Activated T-helper 1 cell treated with Interleukin-2 at 50 U/mL for 16 hours (primary cell): ENCODE results near the gene NUMB.
"Not testable (repeated sequence)": the region's sequence is repeated elsewhere in the genome, so short reads cannot be mapped to it uniquely, and the experiment has no call there.

Experiments used
- DNase-seq: peaks from one replicate; pipeline ENCODE4 v3.0.0-alpha.2; 2020; ENCODE audit warnings: low read depth

The NUMB gene

GRCh38 chr14:73422515-73422914 is 35.8 kb downstream of the NUMB start:
- no peak for DNase-seq

DNA sequence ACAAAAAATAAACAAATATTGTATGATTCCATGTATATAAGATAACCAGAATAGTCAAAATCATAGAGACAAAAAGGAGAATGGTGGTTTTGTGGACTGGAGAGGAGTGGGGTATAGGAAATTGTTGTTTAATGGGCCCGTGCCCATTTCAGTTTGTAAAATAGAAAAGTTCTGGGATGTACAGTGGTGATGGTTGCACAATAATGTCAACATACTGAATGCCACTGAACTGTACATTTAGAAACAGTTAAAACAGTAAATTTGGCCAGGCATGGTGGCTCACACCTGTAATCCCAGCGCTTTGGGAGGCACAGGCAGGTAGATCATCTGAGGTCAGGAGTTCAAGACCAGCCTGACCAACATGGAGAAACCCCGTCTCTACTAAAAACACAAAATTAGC is 40.1 kb downstream of the NUMB start:
- no peak for DNase-seq

DNA sequence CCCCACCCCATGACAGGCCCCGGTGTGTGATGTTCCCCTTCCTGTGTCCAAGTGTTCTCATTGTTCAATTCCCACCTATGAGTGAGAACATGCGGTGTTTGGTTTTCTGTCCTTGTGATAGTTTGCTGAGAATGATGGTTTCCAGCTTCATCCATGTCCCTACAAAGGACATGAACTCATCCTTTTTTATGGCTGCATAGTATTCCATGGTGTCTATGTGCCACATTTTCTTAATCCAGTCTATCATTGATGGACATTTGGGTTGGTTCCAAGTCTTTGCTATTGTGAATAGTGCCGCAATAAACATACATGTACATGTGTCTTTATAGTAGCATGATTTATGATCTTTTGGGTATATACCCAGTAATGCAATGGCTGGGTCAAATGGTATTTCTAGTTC is 52.1 kb downstream of the NUMB start:
- DNase-seq: not testable (repeated sequence)

GRCh38 chr14:73403181-73403752 is 55.1 kb downstream of the NUMB start:
- no peak for DNase-seq

DNA sequence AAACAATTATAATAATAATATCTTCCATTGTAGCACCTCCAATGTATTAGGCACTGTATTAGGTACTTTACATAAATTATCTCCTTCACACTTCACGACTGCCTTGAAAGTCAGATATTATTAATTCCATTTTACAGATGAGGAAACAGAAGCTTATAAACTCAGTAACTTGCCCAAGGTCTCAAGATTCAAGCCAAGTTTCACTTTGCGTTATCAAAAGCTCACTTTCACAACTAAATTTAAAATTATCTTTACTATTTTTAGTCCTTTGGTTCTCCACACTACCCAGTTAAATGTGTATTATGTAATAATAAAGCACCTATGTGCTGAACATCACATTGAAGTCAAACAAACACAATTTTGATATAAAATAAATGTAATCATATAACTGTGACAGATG is 55.8 kb downstream of the NUMB start:
- DNase-seq: no peak

DNA sequence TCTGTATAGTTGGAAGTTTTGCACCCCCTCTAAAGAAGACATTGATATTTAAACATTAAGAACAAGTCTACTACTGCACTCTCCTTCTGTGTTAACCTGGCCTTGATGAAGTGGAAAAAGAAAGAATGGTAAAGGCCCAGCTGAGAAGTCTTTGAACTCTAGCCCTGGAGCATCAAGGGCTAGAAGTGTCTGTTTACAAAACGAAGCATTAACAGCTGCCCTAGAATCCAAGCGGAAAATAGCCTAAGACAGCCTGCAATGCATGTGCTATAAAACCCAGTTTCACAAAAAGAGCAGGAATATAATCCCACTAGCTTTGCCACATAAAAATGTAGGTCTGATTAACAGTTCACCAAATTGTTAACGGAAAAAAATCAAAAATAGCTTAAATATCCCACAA is 60.5 kb downstream of the NUMB start:
- DNase-seq: no peak

DNA sequence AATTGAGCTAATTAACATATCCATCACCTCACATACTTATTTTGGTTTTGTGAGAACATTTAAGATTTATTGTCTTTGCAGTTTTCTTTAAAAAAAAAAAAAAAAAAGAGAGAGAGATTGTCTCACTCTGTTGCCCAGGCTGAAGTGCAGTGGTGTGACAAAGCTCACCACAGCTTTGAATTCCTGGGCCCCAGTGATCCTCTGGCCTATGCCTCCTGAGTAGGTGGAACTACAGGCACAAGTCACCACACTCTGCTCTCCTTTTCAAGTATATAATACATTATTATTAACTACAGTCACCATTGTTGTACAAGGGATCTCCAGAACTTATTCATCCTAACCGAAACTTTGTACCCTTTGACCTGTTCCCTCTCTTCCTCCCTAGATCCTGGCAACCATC is 64.0 kb downstream of the NUMB start:
- DNase-seq: no peak

DNA sequence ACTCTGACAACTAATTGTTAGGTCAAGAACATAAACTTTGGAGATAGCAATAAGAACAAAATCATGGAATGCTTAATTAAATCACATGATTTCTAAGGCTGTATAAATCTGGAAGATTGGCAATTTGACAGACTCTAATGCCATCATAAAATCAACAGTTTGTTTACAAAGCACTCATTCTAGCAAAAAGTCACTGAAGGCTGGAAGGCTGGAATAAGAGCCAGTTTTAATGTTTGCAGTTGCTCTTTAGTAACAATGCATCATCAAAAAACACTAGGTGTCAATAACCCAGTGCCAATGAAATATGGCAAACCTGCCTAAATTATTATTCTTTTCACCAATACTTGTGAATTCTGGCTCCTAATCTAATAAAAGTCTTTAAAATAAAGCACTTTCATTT is 65.0 kb downstream of the NUMB start:
- DNase-seq: no peak

DNA sequence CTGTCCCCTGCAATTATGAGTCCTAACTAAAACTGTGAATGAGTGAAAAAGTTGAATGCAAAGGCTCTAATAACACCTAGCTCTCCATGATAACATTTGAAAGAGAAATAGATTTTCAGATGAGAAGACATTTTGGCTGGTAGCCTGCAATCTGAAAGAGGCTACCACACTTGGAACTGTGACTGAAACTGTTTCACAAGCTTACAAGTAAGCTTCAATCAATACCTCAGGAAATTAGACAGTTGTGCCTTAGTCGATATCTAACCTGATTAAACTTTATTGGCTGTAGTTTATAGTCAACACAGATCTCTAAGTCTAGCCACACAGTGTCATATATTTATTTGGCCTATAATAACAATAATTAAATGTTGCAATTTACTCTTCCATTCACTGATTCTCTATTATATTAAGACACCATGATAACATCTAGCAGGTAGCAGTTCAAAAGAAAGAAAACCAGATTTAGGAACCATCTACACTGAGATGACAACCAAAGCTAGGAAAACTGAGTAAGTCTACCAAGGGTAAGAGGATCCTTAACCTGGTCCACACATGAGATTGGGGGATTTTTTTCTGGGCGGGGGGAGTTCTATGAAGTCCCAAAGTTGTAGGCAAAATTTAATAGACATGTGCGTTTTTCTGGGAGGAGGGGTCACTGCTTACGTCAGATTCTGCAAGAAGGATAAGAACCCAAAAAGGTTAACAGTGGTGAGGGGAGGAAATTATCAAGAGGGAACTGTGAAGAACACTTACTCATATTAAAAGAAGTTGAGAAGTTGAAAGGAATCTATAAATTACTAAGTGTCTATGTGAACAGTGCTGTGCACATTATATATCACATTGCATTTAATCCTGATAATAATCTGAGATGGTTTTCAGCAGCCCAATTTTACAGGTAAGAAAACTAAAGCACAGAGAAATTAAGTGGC is 65.8 kb downstream of the NUMB start:
- no peak for DNase-seq

DNA sequence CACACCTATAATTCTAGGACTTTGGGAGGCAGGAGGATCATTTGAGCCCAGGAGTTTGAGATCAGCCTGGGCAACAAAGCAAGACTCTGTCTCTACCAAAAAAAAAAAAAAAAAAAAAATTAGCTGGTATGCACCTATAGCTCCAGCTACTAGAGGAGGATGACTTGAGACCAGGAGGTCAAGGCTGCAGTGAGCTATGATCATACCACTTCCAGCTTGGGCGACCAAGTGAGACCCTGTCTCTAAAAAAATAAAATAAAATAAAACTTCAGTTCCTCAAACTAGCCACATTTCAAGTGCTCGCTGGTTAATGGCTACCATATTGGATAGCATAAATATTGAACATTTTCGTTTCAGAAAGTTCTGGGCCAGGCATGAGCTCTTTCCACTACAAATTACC is 70.5 kb downstream of the NUMB start:
- DNase-seq: not testable (repeated sequence)

- no peak for DNase-seq
Measured at GRCh38 chr14:73386342-73386741, 72.0 kb downstream of the NUMB start.

DNA sequence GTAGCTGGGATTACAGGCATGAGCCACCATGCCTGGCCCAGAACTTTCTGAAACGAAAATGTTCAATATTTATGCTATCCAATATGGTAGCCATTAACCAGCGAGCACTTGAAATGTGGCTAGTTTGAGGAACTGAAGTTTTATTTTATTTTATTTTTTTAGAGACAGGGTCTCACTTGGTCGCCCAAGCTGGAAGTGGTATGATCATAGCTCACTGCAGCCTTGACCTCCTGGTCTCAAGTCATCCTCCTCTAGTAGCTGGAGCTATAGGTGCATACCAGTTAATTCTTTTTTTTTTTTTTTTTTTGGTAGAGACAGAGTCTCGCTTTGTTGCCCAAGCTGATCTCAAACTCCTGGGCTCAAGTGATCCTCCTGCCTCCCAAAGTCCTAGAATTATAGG is 73.3 kb downstream of the NUMB start:
- DNase-seq: not testable (repeated sequence)

DNA sequence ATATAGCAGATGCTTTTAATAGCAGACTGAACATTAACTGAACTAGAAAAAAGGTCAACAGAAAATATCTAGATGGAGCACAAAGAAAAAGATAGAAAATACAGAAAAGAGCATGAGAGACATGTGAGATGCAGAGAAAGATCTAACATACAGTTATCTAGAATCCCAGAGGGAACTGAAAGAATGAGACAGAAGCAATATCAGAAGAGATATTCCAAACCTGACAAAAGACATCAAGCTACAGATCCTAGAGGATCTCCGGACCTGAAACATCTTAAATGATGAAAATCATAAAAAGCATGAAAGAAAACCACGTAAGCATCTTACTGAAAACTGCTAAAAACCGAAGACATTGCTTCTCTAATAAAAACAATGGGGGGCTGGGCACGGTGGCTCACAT is 75.0 kb downstream of the NUMB start:
- no peak for DNase-seq

- no peak for DNase-seq
Measured at GRCh38 chr14:73381380-73382013, 76.8 kb downstream of the NUMB start.

GRCh38 chr14:73376585-73376984 is 81.8 kb downstream of the NUMB start:
- no peak for DNase-seq

DNA sequence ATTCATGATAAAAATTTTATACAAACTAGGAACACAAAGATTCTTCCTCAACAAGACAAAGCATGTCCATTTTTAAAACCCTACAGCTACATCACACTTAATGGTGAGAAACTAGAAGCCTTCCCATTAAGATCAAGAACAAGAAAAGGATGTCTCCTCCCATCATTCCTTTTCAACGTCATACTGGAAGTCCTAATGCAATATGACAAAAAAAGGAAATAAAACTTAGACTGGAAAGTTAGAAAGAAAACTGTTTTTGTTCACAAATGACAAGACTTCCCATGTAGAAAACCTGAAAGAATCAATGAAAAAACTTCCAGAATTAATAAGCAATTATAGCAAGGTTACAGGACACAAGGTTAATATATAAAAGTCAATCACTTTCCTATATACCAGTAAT is 82.5 kb downstream of the NUMB start:
- no peak for DNase-seq

DNA sequence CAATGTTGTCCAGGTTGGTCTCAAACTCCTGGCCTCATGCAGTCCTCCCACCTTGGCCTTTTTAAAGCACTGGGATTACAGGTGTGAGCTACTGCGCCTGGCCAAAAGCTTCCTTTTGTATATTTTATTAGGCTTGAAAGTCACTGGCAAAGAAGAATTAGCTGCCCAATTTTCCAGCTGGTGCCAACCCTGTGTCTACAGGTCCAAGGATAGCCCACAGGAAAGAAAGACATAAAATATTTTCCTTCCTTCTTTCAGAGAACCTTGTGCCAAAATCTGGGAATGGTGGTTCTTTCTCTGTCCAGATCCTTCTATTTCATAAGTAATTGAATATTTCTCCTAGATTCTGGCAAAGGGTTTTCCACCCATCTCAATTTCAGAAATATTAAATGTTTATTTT is 84.1 kb downstream of the NUMB start:
- no peak for DNase-seq

DNA sequence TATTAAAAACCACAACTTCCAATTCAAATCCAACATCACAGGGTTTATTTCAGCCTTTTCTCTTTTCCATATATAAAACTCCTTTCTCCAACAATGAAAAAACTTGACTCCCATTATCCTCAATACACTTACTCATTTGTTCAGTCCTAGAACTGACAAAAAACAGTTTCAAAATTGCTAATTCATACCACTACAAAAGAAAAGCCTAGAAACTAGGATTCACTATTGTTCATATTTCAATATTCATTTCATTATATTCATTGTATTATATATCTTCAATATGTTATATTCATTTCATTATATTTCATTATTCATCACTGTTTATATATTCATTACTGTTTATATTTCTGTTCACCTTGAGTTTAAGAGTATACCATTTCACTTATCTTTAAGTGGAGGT is 85.8 kb downstream of the NUMB start:
- DNase-seq: no peak

DNA sequence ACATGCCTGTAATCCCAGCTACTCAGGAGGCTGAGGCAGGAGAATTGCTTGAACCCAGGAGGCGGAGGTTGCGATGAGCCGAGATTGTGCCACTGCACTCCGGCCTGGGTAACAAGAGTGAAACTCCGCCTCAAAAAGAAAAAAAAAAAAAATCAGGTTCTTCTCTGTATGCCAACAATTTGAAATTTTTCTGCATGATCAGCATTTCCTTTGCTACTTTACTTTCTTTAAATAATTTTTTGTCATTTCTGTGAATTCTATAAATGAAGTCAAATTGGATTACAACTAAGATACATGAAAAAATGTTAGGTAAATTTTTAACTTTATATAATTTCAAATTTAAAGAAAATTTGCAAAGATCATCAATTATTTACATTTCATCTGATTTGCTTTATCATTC is 87.8 kb downstream of the NUMB start:
- no peak for DNase-seq

- DNase-seq: no peak
Measured at GRCh38 chr14:73369428-73369827, 88.9 kb downstream of the NUMB start.

- DNase-seq: no peak
Measured at GRCh38 chr14:73368616-73369015, 89.7 kb downstream of the NUMB start.

DNA sequence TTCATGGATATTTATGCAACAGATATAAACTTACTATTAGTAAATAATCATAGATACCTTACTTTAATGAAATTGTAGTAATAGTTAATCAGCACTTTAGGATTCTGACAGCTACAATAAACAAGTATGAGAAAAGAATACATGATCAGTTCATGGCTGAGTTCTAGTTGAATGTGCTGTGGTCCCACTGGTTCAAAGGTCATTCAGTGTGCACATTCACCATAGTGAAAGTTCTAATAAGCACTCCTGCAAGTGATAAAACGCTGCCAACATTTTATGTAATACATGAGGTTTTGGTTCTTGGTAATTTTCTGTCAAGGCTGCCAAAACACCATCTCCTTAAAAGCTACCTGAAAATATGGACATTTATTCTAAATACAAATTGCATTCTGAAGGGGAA is 92.6 kb downstream of the NUMB start:
- DNase-seq: no peak

DNA sequence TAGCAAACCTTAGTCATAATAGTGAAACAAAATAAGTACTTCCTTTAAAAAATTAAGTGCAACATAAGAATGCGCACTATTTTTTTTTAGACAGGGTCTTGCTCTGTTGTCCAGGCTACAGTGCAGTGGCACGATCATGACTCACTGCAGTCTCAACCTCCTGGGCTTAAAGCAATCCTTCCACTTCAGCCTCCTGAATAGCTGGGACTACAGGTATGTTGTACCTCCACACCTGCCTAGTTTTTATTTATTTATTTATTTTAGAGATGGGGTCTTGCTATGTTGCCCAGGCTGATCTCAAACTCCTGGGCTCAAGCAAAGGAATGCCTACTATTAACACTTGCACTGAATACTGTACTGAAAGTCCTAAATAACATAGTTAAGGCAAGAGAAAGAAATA is 93.8 kb downstream of the NUMB start:
- DNase-seq: no peak
